HG03439 (cell line): Measurements from ENCODE around the gene RBM43.
"Not testable (repeated sequence)": the region's sequence is repeated elsewhere in the genome, so short reads cannot be mapped to it uniquely, and the experiment has no call there.

Experiments
- ATAC-seq: cut with Tn5 transposase; IDR thresholded peaks from one replicate; pipeline ENCODE4 v1.9.1; 2021; ENCODE audit warnings: mild to moderate bottlenecking, moderate library complexity; ENCODE audit not compliant: unreplicated experiment

RBM43 gene

GRCh38 chr2:151269798-151270568 lies 8.3 kb upstream of the RBM43 start:
- ATAC-seq: no peak

- no peak for ATAC-seq
Measured at GRCh38 chr2:151268085-151268484, 6.4 kb upstream of the RBM43 start.

GRCh38 chr2:151267537-151267936 lies 5.9 kb upstream of the RBM43 start:
- ATAC-seq: no peak

- no peak for ATAC-seq
Measured at GRCh38 chr2:151265991-151266390, 4.3 kb upstream of the RBM43 start.

GRCh38 chr2:151264157-151264825 lies 2.6 kb upstream of the RBM43 start:
- ATAC-seq: no peak

GRCh38 chr2:151262629-151263028 lies 966 bp upstream of the RBM43 start:
- no peak for ATAC-seq

GRCh38 chr2:151261977-151262291 lies 271 bp upstream of the RBM43 start:
- no peak for ATAC-seq

GRCh38 chr2:151260573-151261230 lies 961 bp downstream of the RBM43 start:
- ATAC-seq: peak; percentile 18

GRCh38 chr2:151258121-151258520 lies 3.5 kb downstream of the RBM43 start:
- ATAC-seq: no peak

- ATAC-seq: no peak
Measured at GRCh38 chr2:151252646-151253045, 9.0 kb downstream of the RBM43 start.

GRCh38 chr2:151251012-151251411 lies 10.7 kb downstream of the RBM43 start:
- no peak for ATAC-seq

- no peak for ATAC-seq
Measured at GRCh38 chr2:151247432-151247831, 14.2 kb downstream of the RBM43 start.

- ATAC-seq: no peak
Measured at GRCh38 chr2:151246152-151246551, 15.5 kb downstream of the RBM43 start.

- ATAC-seq: no peak
Measured at GRCh38 chr2:151243468-151243867, 18.2 kb downstream of the RBM43 start.

GRCh38 chr2:151241224-151241623 lies 20.4 kb downstream of the RBM43 start:
- no peak for ATAC-seq

GRCh38 chr2:151240433-151240832 lies 21.2 kb downstream of the RBM43 start:
- ATAC-seq: no peak

- ATAC-seq: no peak
Measured at GRCh38 chr2:151239624-151240023, 22.0 kb downstream of the RBM43 start.

- ATAC-seq: no peak
Measured at GRCh38 chr2:151238527-151239487, 22.9 kb downstream of the RBM43 start.

GRCh38 chr2:151237422-151238025 lies 24.1 kb downstream of the RBM43 start:
- ATAC-seq: no peak

- not testable (repeated sequence) for ATAC-seq
Measured at GRCh38 chr2:151233760-151234159, 27.9 kb downstream of the RBM43 start.

- not testable (repeated sequence) for ATAC-seq
Measured at GRCh38 chr2:151233288-151233687, 28.4 kb downstream of the RBM43 start.
